Head of caudate nucleus (tissue), 42 donors: ENCODE data around the gene POLR2E.

ENCODE experiments used
- DNase-seq, 42 donors: peaks; one replicate each; pipeline versions ENCODE4 v3.0.0 to v3.0.0-alpha.2; 2020 to 2021; ENCODE audit warnings: mixed read lengths in 7 of 42
- intact Hi-C: fragments of 100-400 bp; cut with DNase I; formaldehyde crosslinking; loops from one replicate; pipeline ENCODE4 v1.15.0; 2022

The POLR2E gene

DNA sequence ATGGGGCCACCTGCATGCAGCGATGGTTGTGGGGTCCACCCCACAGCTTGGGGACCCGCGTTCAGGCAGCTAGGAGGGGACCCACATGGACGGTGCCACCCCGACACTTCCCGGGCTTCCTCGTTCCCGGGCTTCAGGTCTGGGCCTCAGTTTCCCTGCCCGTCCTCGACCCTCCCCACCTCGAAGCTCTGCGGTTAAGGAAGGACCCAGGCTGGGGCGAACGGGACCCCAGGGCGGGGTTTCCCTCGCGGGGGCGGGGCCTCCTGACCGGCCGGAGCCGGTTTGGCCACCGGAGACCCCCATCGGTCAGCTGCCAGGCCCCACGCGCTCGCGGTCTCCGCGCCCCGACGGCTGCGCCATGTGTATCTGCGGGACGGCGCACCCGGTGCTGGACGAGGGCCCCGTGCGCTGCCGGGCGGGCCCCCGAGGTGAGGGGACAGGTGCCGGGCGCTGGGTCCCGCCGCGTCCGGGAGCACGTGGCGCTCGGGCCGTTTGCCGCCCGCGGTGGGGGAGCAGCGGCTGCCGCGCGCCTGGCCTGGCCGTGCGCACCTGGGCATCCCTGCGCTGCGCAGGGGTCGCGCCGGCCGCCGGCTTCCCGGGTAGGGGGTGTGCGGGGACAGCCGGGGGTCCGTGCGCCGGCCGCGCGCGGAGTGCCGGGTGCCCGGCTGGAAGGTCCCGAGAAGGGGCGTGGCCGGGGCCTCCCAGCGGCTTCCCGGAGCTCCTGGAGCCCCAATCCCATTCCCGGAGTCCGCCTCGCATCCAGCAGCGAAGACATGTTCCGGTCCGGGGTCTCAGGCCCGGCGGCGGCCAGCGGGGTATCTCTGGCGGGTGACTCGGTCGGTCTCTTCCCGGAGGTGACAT, 24.0 kb downstream of the POLR2E start:
- no peak for DNase-seq

DNA sequence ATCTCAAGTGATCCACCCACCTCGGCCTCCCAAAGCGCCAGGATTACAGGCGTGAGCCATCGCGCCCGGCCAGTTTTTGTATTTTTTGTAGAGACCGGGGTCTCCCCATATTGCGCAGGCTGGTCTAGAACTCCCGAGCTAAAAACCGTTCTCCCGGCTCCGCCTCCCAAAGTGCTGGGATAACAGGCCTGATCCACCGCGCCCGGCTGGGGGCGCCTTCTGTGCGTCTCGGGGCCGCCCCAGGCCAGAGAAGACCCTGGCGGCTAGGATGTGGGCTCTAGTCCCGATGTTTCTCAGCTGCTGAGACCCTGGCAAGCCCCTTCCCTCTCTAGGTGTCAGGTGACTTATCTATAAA, 24.6 kb downstream of the POLR2E start:
- DNase-seq = no peak
- intact Hi-C loops = no loop called here

More for the DNA sequence above, 24.0 kb downstream of the POLR2E start:
- intact Hi-C loops = no loop called here

DNA sequence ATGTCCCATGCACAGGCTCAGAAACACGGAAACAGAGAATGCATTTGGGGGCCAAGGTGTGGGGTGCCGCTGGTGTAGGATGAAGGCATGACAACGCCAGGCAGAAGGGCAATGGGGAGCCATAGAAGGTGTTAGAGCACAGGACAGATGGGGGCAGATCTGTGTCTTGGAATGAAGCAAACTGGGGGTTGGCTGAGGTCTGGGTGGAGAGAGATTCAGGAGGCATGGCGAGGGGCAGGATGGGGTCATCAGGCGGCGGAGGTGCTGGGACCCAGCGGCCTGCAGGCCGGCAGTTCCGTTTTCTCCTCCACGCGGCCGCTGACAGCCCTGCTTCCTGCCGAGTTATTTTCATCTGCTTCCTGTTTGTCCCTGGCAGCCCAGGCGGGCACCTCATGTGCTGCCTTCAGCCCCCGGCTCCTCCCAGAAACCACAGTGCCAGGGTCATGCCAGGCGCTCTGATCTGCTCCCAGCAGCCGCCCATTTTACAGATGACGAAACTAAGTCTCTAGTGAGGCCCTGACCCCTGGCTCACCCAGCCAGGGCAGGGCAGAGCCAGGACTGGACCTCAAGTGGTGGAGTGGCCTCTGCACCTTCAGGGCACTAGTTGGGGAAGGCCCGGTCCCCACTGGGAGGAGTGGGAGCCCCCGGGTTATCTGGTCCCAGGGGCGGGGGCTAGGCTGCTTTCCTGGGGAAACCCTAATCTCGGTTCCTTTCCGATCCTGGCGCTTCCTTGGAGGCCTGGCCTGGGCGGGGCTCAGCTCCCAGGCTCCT, 26.0 kb downstream of the POLR2E start:
- intact Hi-C loops = no loop called here
- peak in 33 of 42 donors; percentile 22 to 70 (median 43) for DNase-seq

DNA sequence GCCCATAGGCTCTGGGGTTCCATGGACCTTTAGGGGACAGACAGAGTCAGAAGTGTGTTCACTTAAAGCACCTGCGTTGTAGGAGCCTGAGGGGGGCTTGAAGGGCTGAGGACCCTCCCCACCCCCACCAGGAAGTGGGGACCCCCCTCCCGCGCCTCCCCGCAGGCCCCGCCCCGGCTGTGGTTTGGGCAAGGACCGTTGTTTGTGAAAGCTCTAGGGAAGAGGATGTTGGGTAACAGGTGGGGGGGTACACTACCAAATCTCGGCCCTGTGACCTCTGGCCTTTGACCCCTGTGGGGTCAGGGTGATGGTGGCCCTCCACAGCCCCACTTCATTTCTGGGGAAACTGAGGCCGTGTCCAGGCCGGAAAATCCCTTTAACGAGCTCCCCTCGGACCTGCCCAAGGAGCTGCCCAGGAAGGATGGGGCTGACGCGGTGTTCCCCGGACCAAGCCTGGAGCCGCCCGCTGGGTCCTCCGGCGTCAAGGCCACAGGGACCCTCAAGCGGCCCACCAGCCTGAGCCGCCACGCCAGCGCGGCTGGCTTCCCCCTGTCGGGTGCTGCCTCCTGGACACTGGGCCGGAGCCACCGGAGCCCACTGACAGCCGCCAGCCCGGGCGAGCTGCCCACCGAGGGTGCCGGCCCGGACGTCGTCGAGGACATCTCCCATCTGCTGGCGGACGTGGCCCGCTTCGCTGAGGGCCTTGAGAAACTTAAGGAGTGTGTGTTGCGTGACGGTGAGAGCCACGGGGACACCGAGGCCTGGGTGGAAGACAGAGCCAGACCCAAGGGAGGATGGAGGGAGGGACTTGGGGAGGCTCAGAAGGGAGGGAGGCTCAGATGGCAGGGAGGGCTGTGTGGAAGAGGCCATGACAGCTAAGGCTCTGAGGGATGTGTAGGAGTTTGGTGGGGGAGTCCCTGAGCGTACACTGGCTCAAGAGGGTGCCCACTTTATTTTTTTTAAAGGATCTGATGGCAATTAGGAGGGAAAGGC, 26.9 kb downstream of the POLR2E start:
- intact Hi-C loops = no loop called here
- DNase-seq = peak in 12 of 42 donors; percentile 11 to 61 (median 38)

DNA sequence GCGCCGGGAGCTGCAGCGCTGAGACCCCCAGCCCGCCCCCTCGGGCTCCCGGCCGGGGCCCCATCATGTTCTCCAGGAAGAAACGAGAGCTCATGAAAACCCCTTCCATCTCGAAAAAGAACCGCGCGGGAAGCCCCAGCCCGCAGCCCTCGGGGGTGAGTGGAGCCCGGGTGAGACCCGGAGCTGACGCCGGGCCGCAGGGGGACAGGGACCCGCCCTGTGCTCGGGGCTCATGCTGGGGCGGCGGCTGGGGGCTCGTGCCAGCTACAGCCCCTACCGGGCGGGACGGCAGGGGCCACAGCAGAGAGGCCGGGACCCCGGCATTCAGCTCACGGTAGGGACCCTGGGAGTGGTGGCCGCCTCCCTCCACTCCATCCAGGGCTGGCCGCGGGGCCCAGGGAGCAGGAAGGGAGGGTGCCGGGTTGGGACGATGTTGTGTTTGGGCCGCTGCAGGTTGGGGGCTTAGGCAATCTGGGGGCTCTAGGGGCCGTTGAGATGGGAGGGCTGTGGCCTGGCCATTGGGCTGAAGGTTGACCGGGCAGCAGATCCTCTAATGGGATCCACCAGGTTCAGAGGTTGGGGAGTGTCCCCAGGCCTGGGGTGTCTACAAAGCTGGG, 27.7 kb downstream of the POLR2E start:
- no peak for DNase-seq
- intact Hi-C loops = no loop called here

DNA sequence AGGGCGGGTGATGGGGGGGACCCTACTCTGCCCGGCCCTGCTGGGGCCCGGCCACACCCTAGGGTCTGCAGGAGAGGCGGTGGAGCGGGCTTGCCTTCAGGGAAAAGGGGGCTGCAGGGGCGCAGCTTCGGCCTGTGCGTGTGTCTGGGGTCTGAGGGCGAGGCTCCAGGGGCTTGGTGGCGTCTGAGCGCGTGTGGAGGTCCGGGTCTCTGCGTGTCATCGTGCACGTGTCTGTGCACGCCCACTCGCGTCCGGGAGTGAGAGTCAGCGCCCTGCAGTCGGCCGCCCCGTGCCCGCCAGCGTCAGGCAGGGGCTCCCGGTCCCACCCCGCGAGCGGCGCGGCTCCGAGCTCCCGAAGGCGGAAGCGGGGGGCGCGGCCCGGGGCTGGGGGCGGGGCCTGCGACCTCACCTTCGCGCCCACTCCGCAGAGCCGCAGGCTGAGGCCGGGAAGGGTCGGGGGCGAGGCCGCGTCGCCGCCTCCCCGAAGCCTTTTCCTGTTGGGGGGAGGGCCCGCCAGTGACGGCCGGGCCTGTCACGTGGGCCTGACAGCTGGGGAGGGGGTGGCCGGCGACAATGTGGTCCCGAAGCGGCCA, 28.3 kb downstream of the POLR2E start, which contains the start of gene ARHGAP45:
Gene ARHGAP45 (plus strand): TSS at position 420 of the 593 bp plus-strand sequence. CDS start 239 bp downstream, outside the sequence.
- intact Hi-C loops = no loop called here
- DNase-seq = peak in 6 of 42 donors; percentile 23 to 42 (median 32)

DNA sequence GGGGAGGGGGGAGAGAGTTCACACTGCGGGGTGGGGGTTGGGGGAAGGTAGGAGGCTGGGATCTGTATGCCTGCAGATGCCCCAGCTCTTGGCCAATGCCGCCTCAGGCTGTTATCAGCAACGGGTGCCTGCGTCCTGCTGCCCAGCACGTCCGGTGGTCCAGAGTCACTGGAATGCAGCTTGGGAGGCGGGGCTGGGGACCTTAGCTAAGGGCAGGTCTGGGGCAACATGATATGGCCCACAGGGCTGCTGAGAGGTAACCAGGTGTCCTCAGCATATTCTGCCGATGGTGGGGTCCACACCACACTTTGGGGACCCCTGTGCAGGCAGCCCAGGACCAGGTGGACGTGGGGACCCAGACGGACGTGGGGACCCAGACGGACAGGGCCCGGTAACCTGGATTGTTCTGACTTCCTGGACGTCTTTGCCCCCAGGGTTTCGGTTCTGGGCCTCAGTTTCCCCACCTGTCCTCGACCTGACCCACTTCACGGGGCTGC, 28.9 kb downstream of the POLR2E start:
- DNase-seq = no peak

DNA sequence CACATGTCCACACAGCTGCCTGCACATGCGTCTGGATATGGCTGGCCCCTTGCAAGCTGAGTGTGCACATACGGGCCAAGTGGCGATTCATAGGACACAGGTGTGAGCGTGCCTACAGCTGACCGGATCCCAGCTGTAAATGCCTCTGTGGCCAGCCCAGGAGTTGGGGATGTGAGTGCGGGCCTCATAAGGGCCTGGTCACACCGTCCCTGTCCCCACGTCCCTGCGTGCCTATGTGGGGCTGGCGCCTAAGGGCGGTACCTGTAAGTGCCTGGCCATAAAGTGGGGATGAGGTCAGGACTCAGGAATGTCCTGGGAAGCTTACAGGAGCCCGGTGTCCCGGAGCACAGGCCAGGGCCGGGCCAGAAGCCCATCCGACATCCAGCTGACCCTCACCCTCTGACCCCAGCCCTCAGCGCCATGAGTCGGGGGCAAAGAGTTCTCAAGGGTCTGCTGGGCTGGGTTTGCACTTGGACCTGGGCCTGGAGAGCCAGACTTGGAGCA, 29.5 kb downstream of the POLR2E start:
- no peak for DNase-seq
- intact Hi-C loops = no loop called here

More for the DNA sequence above, 28.9 kb downstream of the POLR2E start:
- intact Hi-C loops = no loop called here

DNA sequence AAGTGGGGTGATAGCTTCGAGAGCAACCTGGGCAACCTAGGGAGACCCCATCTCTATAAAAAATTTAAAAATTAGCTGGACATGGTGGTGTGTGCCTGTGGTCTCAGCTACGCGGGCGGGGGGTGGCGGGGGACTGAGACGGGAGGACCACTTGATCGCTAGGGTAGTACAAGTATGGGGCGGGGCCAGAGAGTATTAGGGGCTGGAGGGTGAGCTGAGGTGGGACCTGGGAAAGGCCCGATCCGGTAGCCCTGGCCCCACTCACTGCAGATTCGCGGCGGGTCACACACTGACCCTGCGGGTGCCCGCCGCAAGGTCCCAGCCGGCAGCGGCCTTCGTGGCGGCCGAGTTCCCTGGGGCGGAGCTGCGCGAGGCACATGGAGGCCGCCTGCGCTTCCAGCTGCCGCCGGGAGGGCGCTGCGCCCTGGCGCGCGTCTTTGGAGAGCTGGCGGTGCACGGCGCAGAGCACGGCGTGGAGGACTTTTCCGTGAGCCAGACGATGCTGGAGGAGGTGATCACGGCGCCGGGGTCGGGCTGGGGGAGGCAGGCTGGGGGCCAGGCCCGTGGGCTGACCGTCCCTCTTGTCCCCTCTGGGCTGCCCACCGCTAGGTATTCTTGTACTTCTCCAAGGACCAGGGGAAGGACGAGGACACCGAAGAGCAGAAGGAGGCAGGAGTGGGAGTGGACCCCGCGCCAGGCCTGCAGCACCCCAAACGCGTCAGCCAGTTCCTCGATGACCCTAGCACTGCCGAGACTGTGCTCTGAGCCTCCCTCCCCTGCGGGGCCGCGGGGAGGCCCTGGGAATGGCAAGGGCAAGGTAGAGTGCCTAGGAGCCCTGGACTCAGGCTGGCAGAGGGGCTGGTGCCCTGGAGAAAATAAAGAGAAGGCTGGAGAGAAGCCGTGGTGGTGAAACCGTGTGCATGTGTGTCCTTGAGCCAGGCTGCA, 30.2 kb downstream of the POLR2E start:
- peak in 32 of 42 donors; percentile 16 to 74 (median 56) for DNase-seq
- intact Hi-C loops = no loop called here

DNA sequence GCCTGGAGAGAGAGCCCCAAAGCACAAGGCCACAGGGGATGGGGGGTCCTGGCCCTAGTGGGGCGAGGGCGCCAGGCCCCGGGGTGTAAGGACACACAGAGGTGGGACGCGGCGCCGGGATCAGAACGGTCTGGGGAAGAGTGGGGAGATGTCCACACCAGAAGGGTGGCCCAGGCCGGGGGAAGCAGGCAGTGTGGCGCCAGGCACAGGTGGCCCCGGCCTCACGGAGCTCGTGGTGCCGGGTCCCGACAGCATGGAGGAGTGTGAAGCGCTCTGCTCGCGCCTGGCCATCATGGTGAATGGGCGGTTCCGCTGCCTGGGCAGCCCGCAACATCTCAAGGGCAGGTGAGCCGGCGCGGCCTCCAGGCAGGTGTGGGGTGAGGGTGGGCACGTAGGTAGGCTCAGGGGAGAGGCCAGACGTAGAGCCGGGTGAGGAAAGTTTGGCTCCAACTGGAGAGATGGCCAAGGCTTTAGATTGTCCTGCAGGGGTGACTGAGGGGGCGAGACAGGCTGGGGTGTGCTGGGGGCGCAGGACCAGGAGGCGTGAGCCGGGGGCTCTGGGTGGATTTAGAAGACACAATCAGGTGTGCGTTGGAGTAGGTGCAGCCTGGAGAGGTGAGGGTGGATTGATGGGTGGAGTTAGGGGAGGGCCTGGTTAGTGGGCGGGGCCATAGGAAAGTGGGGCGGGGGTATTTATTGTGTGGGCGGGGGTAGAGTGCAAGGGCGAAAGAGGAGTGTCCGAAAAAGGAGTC, 31.1 kb downstream of the POLR2E start:
- intact Hi-C loops = no loop called here
- no peak for DNase-seq

DNA sequence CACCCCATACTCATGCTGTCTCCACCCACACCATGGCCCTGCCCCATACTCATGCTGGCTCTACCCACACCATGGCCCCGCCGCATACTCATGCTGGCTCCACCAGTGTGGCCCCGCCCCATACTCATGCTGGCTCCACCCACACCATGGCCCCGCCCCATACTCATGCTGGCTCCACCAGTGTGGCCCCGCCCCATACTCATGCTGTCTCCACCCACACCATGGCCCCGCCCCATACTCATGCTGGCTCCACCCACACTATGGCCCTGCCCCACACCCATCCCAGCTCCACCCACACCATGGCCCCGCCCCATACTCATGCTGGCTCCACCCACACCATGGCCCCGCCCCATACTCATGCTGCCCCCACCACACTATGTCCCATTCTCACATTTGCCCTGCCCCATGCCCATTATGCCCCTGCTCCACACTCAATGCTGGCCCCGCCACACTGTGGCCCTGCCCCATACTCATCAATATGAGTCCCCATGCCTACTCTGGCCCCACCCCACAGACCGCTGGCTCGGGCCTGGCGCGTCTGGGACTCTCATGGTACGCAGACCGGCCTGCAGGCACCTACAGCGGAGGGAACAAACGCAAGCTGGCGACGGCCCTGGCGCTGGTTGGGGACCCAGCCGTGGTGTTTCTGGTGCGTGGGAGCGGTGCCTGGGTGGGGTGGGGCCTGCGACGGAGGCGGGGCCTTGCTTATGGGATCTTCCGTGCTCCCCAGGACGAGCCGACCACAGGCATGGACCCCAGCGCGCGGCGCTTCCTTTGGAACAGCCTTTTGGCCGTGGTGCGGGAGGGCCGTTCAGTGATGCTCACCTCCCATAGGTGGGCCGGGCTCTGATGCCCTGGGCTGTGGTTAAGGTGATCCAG, 31.9 kb downstream of the POLR2E start:
- intact Hi-C loops = no loop called here
- DNase-seq = no peak

DNA sequence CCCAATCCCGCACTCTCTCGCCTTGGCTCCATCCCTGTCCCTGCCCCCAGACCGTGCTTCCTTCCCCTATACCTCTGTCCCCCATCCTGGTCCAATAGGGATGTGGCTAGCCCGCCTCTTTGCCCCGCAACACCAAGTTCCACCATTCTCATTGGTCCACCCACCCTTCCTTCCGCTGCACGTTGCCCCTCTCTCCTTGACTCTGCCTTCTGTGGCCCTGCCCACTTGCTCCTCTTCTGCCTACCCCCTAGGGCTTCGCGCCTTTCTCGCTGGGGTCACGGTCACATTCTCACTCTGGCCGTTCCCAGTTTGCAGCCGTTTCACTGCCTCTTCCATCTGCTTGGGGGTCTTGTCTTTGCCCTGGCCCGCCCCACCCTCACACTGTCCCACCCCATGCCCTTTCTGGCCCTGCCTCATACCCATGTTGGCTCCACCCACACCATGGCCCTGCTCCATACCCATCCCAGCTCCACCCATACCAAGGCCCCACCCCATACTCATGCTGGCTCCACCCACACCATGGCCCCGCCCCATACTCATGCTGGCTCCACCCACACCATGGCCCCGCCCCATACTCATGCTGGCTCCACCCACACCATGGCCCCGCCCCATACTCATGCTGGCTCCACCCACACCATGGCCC, 32.7 kb downstream of the POLR2E start:
- intact Hi-C loops = no loop called here
- DNase-seq = no peak

DNA sequence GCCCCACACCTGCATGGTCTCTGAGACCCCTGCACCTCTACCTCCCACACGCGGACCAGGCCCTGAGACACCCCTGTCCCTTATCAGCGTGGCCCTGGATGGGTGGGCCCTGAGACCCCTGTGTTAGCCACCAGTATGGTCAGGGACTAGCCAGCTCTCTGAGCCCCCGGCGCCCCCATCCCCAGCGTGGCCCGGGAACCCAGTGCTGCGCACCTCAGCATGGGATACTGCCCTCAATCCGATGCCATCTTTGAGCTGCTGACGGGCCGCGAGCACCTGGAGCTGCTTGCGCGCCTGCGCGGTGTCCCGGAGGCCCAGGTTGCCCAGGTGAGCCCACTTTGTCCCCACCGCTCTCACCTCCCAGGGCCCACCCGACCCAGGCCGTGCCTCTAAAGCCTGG, 33.2 kb downstream of the POLR2E start:
- intact Hi-C loops = no loop called here

DNA sequence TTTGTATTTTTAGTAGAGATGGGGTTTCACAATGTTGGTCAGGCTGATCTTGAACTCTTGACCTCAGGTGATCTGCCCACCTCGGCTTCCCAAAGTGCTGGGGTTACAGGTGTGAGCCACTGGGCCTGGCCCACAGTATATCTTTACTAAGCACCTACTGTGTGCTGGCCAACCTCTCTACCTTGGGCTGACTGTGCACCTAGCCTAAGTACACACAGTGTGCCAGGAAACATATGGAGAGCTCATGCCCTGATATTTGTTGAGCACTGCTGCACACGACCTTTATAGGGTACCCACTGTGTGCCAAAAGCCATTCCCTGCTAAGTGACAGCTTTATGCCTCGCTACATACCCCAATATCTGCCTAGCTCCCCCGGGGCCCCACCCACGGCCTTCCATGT, 34.5 kb downstream of the POLR2E start:
- intact Hi-C loops = no loop called here

More for the DNA sequence above, 33.2 kb downstream of the POLR2E start:
- DNase-seq = no peak

More for the DNA sequence above, 34.5 kb downstream of the POLR2E start:
- no peak for DNase-seq
